ENCODE data around the gene ARF3.

The ARF3 gene

GRCh38 chr12:48980953-48981756 is 23.9 kb upstream of the ARF3 start:
- DNase-seq = no peak

- DNase-seq = no peak
Observed at GRCh38 chr12:48980389-48980952, 23.2 kb upstream of the ARF3 start.

- DNase-seq = no peak
Observed at GRCh38 chr12:48979602-48980388, 22.5 kb upstream of the ARF3 start.

- DNase-seq = no peak
Observed at GRCh38 chr12:48978741-48979601, 21.7 kb upstream of the ARF3 start.

DNA sequence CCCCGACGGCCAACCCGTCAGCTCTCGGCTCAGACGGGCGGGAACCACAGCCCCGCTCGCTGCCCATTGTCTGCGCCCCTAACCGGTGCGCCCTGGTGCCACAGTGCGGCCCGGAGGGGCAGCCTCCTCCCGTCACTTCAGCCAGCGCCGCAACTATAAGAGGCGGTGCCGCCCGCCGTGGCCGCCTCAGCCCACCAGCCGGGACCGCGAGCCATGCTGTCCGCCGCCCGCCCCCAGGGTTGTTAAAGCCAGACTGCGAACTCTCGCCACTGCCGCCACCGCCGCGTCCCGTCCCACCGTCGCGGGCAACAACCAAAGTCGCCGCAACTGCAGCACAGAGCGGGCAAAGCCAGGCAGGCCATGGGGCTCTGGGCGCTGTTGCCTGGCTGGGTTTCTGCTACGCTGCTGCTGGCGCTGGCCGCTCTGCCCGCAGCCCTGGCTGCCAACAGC is 21.0 kb upstream of the ARF3 start, which contains the start of gene WNT1:
Gene WNT1 (plus strand): TSS at position 32 of the 450 bp plus-strand sequence. CDS start 329 bp downstream, at position 361.
- DNase-seq = no peak

DNA sequence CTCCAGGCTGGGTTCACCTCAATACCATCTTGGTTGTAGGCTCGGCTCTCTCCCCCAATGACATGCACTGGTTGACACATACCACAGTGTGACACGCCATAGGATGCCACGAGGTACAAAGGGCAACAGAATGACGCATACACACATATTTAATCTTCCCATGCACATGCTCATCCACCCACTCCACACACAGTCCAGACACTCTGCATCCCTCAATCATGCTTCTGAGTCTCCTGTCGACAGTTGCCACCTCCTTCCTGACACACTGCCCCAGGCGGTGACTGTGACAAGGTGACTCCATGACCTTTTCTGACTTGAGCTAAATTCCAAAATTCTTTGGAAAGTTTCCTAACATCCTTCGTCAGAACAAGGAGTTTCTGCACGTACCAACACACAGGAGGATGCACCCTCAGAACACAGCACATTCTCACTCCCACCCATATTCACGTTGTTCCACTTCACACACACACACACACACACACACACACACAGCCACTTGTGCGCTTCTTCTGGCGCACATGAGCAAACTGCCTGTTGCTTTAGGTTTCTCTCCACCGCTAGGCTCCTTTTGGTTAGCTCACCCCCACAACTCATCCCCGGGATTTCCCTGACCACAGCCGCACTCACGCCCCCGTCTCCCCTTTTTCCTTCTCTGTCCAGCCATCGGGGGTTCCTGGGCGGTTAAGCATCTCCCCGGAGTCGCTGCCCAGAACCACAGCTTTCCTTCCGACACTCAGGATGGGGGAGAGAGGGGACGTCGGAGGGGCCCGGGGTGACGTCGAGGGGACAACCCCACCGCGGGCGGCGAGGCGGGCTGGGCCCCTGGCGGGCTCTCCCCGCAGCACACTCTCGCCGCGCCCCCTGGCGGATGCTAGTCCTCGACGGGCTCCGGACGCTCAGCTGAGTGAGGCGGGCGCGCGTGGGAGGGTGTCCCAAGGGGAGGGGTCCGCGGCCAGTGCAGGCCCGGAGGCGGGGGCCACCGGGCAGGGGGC is 20.3 kb upstream of the ARF3 start:
- no peak for DNase-seq

DNA sequence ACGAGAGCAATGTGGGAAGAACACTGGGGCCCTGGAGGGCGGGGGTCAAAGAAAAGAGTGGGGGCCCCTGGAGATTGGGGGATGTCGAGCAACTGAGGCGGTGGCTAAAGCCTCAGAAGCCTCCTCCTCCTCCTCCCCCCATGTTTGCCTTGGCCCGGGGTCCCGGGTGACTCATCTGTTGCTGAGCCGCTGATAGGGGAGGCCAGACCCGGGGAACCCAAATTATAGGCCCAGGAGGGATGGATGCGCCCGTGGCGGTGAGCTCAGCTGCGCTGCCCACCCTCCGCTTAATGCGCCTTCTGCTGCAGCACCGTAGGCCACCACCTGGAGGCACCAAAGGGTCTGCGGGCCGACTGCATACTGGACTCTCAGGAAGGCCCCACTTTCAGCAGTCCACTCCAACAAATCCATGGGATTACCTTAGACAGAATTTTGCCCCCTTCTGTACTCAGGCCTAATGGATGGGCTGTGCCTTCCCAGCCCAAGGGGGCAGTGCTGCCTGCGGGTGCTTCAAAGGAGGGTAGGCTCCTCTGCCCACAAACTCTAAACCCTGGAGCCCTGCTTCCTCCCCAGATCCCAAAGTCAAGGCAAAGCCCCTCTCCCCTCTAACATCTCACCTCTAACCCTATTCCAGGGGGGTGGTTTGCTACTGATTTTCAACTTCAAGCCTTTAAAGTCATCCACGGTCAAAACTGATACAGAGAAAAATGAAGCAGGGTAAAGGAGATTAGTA is 16.8 kb upstream of the ARF3 start:
- no peak for DNase-seq

DNA sequence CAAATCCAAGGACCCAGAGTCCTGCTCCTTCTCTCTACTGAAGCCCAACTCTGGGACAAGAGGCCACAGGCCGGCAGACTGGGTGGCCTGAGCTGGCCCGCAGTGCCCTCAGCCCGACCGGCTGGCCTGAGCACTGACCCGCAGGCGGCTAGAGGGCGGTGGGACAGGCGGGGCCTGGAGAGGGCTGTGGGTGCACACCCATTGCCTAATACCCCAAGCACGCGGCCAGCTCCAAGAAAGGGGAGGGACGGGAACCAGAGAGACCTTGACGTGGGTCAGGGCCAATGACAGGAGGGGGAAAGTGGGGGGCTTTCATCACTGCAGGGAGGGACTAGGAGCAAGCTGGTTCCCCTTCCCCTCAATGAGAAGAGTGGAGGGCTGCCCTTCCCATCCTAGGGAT is 16.2 kb upstream of the ARF3 start:
- no peak for DNase-seq

DNA sequence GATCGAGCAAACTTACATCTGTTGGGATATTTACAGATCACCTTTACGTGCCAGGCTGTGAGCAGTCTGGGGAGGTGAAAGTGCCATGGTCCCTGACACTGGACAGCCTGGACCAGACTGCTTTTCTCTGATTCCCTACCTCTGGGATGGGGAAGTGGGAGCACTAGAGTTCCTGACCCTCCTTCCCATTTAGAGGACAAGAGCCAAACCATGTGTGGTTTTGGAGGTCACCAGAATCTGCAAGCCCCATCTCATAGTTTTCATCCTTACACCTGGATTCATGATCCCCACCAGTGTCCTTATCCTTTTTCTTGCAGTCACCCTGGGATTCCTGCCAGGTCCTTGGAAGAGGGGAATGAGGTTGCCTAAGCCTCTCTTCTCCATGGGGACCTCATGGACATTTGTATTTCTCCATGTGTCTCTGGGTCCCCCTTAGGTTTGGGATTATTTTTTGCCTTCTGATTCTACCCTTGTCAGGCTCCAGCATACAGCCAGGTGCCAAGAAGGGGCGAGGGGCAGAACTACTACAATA is 15.7 kb upstream of the ARF3 start:
- no peak for DNase-seq

DNA sequence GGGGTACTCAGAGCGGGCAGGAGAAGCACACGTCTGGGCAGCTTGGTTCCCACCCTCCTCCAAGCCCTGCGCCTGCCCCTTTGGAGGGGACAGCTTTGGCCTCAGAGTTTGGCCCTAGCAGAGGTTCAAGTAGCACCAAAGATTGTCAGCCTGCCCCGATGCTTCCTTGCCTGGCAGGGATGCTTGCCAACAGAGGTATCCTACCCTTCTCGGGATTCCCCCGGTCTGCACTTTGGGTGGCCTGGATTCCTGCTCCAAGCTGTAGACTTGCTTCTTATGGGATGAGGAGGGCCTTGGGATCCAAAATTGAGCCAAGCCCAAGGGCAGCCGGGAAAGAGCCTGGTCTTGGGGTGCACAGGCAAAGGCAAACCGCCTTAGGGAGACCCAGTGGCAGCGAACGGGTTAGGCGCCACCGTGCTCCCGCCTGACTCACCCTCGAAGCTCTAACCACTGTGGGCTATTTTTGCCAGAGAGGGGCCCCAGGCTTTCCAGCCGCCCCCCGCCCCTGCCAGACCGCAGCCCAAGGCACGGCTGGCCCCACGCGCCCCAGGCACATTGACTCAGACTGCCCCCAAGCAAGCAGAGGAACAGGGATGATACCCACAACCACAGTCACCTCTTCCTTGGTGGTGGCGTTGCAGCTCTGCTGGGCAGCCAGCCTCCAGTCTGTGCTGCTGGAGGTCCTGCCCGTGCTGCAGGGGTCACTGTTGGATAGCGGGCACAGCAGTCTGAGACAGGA is 15.1 kb upstream of the ARF3 start:
- DNase-seq = no peak

GRCh38 chr12:48970702-48971334 is 13.5 kb upstream of the ARF3 start:
- no peak for DNase-seq

DNA sequence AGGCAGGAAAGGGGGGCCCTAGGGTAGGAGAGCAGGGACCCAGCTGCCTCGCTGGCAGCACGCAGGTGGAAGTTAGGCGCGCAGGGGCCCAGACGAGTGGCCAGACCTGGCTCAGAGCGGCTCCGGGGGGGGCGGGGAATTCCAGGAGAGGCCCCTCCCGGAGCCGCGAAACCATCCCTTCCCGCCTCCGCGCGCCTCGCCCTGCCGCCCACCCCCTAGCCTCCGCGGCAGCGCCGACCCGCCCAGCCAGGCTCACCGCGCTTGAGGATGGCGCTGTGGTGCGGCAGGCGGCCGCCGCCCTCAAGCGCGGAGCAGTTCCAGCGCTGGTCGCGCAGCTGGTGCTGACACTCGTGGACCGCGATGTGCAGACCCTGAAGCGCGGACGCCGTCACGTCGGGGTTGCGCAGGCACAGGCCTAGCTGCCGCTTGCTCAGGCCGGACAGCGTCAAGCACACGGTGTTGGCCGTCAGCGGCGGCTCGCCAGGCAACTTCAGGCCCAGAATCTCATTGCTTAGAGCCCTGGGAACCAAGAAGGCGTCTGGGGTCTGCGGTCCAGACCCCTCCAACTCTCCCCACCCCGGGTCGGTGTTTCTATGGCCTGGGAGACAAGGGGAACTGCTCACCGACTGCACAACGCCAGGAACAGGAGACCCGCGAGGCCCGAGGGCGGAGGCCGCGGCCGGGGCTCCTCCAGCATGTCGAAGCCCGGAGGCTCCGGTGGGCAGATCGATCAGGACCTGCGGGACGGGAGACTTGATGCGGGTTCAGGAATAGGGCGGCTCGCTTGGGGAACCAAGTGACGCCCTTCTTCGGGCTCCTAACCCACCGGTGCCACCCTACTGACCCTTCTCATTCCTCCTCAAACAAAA is 12.8 kb upstream of the ARF3 start:
- DNase-seq = no peak

DNA sequence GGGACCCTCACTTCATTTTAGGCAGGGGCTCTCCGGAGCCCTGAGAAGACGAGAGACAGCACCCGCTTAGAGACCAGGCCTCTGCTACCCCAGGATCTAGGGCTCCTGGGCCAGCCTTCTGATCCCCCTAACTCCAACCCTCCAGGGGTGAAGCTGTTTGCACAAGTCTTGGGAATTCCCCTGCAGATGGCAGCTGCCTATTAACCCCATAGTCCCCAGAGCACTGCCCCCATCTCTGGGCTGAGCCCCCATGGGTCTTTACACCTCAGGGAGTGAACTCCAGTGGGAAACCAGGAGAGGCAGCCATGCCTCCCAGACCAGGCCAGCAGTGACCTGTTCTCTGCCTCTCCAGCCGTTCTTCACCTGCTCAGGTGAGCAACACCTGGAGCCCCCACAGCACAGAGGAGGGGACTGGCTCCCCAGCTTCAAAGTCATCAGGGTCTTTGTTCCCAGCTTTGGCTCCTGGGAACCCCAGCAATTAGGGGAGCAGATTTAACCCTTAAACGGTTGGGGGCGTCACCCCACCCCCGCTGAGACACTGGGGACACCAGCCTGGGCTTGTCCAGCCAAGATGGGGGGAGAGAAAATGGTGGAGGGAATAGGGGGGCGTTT is 12.0 kb upstream of the ARF3 start:
- no peak for DNase-seq

DNA sequence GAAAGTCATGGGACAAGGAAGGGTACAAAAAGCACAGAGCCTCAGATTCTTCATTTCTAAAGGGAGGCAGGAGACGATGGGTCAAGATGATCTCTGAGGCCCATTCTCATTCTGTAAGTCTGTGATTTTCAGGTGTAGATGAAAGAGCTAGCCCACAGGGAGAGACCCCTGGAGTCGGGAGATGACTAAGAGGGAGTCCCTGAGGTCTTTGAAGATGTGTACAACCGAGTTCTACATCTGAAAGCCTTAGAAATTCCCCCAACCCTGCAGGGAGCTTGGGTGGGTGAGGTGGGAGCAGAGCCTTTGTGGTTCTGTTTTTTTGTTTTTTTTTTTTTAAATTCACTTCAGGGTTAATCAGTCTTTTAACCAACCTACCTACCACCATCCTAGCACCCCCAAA is 11.2 kb upstream of the ARF3 start:
- no peak for DNase-seq

DNA sequence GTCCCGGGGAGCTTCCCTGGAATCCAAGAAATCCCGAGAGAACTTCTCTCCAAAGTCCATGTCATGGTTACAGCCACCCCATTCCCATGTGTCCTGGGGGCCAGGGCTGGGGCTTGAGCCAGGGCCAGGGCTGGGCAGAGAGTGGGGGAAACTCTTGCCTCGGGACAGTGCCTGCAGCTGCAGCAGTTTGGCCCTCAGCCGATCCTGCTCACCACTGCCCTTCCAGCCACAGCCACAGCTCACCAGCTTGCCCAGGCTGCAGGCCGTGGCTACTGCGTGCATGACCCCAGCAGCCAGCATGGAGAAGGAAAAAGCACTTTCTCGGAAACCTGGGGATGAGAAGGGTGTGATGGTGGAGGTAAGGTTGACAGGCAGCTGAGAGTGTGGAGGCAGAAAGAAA is 10.7 kb upstream of the ARF3 start:
- no peak for DNase-seq

- DNase-seq = no peak
Observed at GRCh38 chr12:48966177-48966895, 9.0 kb upstream of the ARF3 start.

GRCh38 chr12:48965298-48965838 is 8.1 kb upstream of the ARF3 start:
- DNase-seq = no peak

All from cerebellar nuclear complex (tissue), 1 donor.